Stomach (tissue), 9 donors: ENCODE measurements around the gene GYG2. TPM values are rescaled to one million over a fixed set of nuclear protein-coding genes. Genes with fewer than 3 reads are reported as not detected.
A peak's percentile ranks its signal among the peaks of the same experiment; 100 is the strongest.
"Not testable (repeated sequence)": the region's sequence is repeated elsewhere in the genome, so short reads cannot be mapped to it uniquely, and the experiment has no call there.

Source experiments
- DNase-seq, 2 donors: peaks; one replicate each; pipeline versions ENCODE4 v3.0.0 to v3.0.0-alpha.2; 2013 to 2019
- H3K27ac ChIP-seq, 5 donors: fragments of 200-600 bp in 4 of 5; sonication (generic) in 4 of 5; one replicate each; pipeline ENCODE4 v1.5.1; 2013 to 2019; ENCODE audit warnings: mild to moderate bottlenecking in 1 of 5, moderate library complexity in 1 of 5
- H3K27me3 ChIP-seq, 3 donors: fragments of 200-600 bp; sonication (generic); one replicate each; pipeline ENCODE4 v1.5.1; 2017 to 2019; ENCODE audit warnings: mixed run types in 1 of 3
- H3K36me3 ChIP-seq, 4 donors: fragments of 200-600 bp; sonication (generic); 1 replicate in 3 of 4; 2 replicates in 1 of 4; pipeline ENCODE4 v1.5.1; 2016 to 2019
- H3K4me1 ChIP-seq, 4 donors: fragments of 200-600 bp; sonication (generic); one replicate each; pipeline ENCODE4 v1.5.1; 2016 to 2019
- H3K4me3 ChIP-seq, 4 donors: fragments of 200-600 bp; sonication (generic) in 3 of 4; one replicate each; pipeline ENCODE4 v1.5.1; 2016 to 2019; ENCODE audit warnings: mild to moderate bottlenecking in 1 of 4
- H3K9me3 ChIP-seq, 4 donors: fragments of 200-600 bp; sonication (generic); one replicate each; pipeline ENCODE4 v1.5.1; 2016 to 2019
- EP300 ChIP-seq: sonication (generic); formaldehyde crosslinking; IDR thresholded peaks from one replicate; pipeline ENCODE4 v1.6.1; 2017; ENCODE audit warnings: antibody characterized with exemption
- POLR2A ChIP-seq, 4 donors: fragments of 450-650 bp; IDR thresholded peaks; one replicate each; pipeline ENCODE4 v1.6.1; 2016; ENCODE audit warnings: antibody characterized with exemption in 4 of 4, control low read depth in 2 of 4, mild to moderate bottlenecking in 1 of 4, moderate library complexity in 1 of 4
- POLR2AphosphoS5 ChIP-seq, 3 donors: sonication (generic); formaldehyde crosslinking; IDR thresholded peaks; one replicate each; pipeline ENCODE4 v1.6.1; 2016; ENCODE audit warnings: antibody characterized with exemption in 3 of 3
- WGBS, 5 donors: extraction: QIAGEN DNeasy Blood & Tissue Kit in 3 of 5; methylation state at CpG; one replicate each; pipeline versions ENCODE4 v1.1.5 to v1.1.7; 2013 to 2018; 5-methylcytosine and 5-hydroxymethylcytosine counted together
- intact Hi-C: fragments of 100-400 bp; cut with DNase I; formaldehyde crosslinking; loops from one replicate; pipeline ENCODE4 v1.15.1; 2023; ENCODE audit warnings: low total_unique reads
- polyA plus RNA-seq, 3 donors: library from polyadenylated mRNA; stranded (reverse); fragments of 200-250 nt; gene quantifications; one replicate each; pipeline ENCODE4 v1.2.3, GENCODE V29; 2013
- total RNA-seq, 5 donors: library from RNA; depleted of rRNA; stranded (reverse); fragments of >200 nt; gene quantifications; one replicate each; pipeline versions ENCODE4 v1.1.0 to v1.2.3, GENCODE V29; 2014 to 2016
- TF ChIP-seq, protein P1 (sequence below), 7 experiments: fragments of 450-650 bp in 4 of 7; fragments of 200-600 bp in 3 of 7; sonication (generic) in 3 of 7; IDR thresholded peaks; one replicate each; pipeline ENCODE4 v1.5.1; 2016 to 2019; ENCODE audit warnings: antibody characterized with exemption in 7 of 7, control low read depth in 2 of 7, mild to moderate bottlenecking in 1 of 7
- donor health status: healthy with polysubstance abuse.
- donor health status: Bipolar disorder and iron deficiency.
- donor health status: healthy.

The GYG2 gene
- total and polyA plus RNA-seq, 8 donors, result 2.2 to 6.2 (median 5.5) TPM

DNA sequence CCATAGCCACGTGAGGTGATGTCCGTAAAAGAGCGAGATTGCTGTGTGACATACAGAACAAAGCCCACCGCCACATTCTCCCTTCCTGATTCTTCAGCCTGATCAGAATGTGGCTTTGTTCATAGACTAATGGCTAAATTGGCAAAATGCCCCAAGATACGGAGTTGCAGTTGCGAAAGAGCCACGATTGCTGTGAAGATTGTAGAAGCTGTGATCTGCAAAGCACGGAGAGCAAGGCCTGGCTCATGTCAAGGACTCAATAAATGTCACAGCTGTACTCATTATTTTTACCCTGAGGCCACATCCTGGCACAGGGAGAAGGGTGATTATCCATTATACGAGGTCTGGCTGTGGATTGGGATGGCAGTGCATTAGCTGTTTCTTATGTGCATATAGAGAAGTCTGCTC is 66.2 kb downstream of the GYG2 start:
- no peak for TF ChIP-seq POLR2A (IDR thresholded peaks at IDR 0.05)
- peak in 2 of 3 donors; percentile 71 to 79 for TF ChIP-seq POLR2AphosphoS5 (IDR thresholded peaks at IDR 0.05)
- intact Hi-C loops, result no loop called here
- Histone ChIP-seq H3K36me3 (no peaks in the 10 kb centered on the region), H3K27me3 (no peaks in the 10 kb centered on the region), H3K27ac (peak overlapping the region; percentile 77 to 89 (median 83)), H3K4me1 (peaks cover 0 to 63% (median 40%) of the 10 kb centered on the region in 4 donors), H3K4me3 (no peak overlapping the region), H3K9me3 (no peaks in the 10 kb centered on the region)
- peak; percentile 85 to 89 for DNase-seq
- WGBS, 5 donors, result 11 to 27% (median 14%) methylated on average over 9 of the region's 9 CpGs

DNA sequence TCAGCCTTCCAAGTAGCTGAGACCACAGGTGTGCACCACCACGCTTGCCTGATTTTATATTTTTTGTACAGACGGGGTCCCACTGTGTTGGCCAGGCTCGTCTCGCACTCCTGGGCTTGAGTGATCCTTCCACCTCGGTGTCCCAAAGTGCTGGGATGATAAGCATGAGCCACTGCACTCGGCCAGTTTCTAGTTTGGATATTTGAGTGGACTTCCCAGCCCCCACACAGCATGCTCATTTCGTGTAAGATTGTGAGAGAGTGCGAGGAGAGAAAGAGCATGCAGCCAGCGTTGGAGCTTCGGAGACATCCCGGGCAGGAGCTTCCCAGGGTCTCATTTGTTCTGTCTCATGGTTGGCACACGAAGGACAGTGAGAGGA is 68.6 kb downstream of the GYG2 start:
- TF ChIP-seq POLR2AphosphoS5 (IDR thresholded peaks at IDR 0.05) (no peak), EP300 (no peak), POLR2A (IDR thresholded peaks at IDR 0.05) (no peak)
- TF ChIP-seq, protein P1, sequence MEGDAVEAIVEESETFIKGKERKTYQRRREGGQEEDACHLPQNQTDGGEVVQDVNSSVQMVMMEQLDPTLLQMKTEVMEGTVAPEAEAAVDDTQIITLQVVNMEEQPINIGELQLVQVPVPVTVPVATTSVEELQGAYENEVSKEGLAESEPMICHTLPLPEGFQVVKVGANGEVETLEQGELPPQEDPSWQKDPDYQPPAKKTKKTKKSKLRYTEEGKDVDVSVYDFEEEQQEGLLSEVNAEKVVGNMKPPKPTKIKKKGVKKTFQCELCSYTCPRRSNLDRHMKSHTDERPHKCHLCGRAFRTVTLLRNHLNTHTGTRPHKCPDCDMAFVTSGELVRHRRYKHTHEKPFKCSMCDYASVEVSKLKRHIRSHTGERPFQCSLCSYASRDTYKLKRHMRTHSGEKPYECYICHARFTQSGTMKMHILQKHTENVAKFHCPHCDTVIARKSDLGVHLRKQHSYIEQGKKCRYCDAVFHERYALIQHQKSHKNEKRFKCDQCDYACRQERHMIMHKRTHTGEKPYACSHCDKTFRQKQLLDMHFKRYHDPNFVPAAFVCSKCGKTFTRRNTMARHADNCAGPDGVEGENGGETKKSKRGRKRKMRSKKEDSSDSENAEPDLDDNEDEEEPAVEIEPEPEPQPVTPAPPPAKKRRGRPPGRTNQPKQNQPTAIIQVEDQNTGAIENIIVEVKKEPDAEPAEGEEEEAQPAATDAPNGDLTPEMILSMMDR (IDR thresholded peaks at IDR 0.05), result no peak
- peak in 1 of 2 donors; percentile 52 for DNase-seq
- Histone ChIP-seq H3K4me3 (peak overlapping the region in 1 of 4 donors; percentile 12), H3K27ac (peak overlapping the region; percentile 73 to 86 (median 79)), H3K4me1 (peaks cover 0 to 51% (median 29%) of the 10 kb centered on the region in 4 donors), H3K36me3 (no peaks in the 10 kb centered on the region), H3K9me3 (no peaks in the 10 kb centered on the region), H3K27me3 (no peaks in the 10 kb centered on the region)
- intact Hi-C loops, result no loop called here
- WGBS, 5 donors, result 25 to 61% (median 47%) methylated on average over 11 to 12 of the region's 12 CpGs

DNA sequence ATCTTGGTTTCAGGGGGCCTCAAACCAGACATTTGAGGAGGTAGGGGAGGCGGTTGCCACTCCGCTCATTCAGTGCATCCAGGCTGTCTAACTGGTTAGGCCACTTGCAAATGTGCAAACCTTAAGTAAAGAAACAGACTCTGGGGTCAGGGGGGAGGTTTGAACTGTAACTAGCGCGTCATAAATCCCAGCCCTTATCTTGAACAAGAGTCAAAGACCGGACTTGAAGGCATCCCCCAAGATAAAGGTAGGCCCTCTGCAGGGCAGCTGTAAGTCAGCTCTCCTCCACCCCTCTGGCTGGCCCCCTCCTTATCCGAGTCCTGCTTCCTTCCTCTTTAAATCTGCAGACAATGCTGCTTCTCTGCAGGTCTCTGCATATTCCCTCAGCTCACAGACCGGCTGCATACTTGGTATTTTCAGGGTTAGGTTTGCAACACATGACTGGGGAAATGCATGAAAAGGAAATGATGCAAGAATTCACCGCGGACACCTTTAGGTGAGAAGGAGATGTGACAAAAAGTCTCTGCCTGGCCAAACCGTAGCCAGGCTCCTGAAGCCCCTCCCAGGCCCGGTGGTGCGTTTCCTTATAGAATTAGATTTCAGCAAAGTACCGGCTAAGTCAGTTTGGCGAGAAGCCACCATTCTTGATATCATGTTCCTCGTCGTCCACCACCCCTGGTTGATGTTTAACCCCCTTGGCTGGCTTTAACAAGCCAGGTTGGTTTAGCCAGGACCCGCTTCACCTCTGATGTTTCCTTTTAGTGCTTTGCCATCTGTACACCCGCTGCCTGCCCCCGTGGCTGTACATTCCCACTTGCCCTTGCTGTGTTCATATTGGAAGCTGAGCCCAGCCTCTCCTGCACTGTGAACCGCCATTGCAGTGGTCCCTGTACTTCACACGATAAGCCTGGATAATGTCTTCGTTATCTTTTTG is 69.2 kb downstream of the GYG2 start:
- peak; percentile 86 to 93 for DNase-seq
- H3K4me1 ChIP-seq, result peaks cover 0 to 46% (median 28%) of the 10 kb centered on the region in 4 donors
- H3K36me3 ChIP-seq, H3K9me3 ChIP-seq, intact Hi-C loops, H3K27me3 ChIP-seq: not testable (repeated sequence)
- H3K4me3 ChIP-seq, result peak overlapping the region in 2 of 4 donors; percentile 20 to 31
- peak in 2 of 3 donors; percentile 24 to 55 for TF ChIP-seq POLR2AphosphoS5 (IDR thresholded peaks at IDR 0.05)
- H3K27ac ChIP-seq, result peak overlapping the region; percentile 73 to 86 (median 79)
- WGBS, 5 donors, result 9 to 22% (median 11%) methylated on average over 18 to 22 of the region's 22 CpGs

DNA sequence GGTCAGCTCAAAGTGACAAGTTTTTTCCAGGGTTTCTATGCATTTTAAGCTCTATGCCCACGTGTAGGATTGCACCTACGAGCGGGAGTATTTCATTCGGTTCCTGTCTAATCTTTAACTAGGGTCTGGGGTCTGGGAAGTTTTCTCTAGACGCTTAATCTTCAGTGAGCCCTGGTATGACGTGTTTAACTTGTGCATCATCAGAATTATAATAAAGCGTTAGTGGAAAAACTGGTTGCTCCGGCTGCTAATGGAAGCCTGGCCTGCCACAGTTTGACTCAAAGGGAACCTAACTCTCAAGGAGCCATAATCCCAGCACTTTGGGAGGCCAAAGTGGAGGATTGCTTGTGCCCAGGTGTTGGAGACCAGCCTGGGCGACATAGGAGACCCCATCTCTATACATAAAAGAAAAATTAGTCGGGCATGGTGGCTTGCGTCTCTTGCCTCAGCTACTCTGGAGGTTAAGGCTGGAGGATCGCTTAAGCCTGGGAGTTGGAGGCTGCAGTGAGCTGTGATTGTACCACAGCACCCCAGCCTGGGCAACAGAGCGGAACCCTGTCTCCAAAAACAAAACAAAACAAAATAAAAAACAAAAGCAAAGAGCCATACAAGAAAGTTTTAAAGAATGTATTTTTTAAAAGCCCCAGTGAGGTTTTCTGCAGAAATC is 70.2 kb downstream of the GYG2 start:
- TF ChIP-seq POLR2AphosphoS5 (IDR thresholded peaks at IDR 0.05) (no peak), POLR2A (IDR thresholded peaks at IDR 0.05) (no peak), EP300 (no peak)
- TF ChIP-seq, protein P1 (IDR thresholded peaks at IDR 0.05), result no peak
- Histone ChIP-seq H3K4me3 (peak overlapping the region in 2 of 4 donors; percentile 20 to 31), H3K27ac (peak overlapping the region; percentile 67 to 86 (median 79)), H3K4me1 (peaks cover 0 to 45% (median 28%) of the 10 kb centered on the region in 4 donors), H3K27me3 (no peaks in the 10 kb centered on the region), H3K9me3 (peaks cover 0 to 13% (median 9%) of the 10 kb centered on the region in 4 donors), H3K36me3 (no peaks in the 10 kb centered on the region)
- WGBS, 5 donors, result 38 to 67% (median 54%) methylated on average over 12 to 13 of the region's 13 CpGs
- intact Hi-C loops, result no loop called here
- DNase-seq, result peak; percentile 68 to 89

DNA sequence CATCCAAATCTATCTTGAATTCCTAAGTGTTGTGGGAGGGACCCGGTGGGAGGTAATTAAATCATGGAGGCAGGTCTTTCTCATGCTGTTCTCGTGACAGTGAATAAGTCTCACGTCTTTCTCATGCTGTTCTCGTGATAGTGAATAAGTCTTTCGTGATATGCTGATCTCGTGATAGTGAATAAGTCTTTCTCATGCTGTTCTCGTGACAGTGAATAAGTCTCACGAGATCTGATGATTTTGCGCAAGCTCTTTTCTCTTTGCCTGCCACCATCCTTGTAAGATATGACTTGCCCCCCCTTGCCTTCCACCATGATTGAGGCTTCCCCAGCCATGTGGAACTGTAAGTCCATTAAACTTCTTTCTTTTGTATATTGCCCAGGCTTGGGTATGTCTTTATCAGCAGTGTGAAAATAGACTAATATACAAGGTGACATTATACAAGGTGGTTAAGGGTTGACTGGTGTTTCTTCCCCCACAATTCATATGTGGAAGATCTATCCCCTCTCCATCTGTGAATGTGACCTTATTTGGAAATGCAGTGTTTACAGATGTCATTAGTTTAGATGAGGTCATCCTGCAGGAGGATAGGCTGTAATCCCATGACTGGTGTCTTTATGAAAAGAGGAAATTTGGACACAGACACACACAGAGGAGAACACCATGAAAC is 72.8 kb downstream of the GYG2 start:
- peaks cover 0 to 15% (median 9%) of the 10 kb centered on the region in 4 donors for H3K9me3 ChIP-seq
- H3K4me3 ChIP-seq, result no peak overlapping the region
- intact Hi-C loops, result no loop called here
- no peaks in the 10 kb centered on the region for H3K27me3 ChIP-seq
- no peak for TF ChIP-seq POLR2AphosphoS5 (IDR thresholded peaks at IDR 0.05)
- TF ChIP-seq, protein P1 (IDR thresholded peaks at IDR 0.05), result no peak
- no peak for TF ChIP-seq POLR2A (IDR thresholded peaks at IDR 0.05)
- TF ChIP-seq EP300, result no peak
- H3K4me1 ChIP-seq, result peaks cover 0 to 27% (median 10%) of the 10 kb centered on the region in 4 donors
- DNase-seq, result no peak
- WGBS, 5 donors, result 89 to 95% (median 90%) methylated on average over 9 of the region's 9 CpGs
- H3K27ac ChIP-seq, result no peak overlapping the region
- peaks cover 0 to 10% (median 5%) of the 10 kb centered on the region in 4 donors for H3K36me3 ChIP-seq
